ENCODE measurements around the gene E2F3.

The E2F3 gene

DNA sequence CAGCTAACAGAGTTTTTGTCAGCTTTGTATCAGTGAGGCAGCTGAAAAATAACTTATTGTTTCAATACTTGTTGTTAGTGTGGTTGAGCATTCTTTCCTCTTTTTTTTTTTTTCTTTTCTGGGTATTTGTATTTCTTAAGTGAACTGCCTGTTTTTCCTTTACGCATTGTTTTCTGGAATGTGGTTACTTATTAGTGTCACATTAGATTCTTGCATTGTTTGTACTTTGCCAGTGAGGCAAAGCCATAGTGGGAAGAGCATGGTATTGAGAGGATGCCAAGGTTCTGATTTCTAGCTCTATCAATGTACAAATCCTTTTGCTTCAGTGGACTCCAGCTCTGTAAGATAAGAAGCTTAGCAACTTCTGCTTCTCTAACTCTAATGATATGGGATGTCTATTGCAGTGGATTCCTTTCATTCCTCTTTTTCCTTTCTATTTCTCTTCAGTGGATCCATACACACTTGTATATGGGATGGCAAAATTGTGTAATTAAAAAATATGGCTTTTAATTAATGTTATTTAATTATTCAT, 136.5 kb downstream of the E2F3 start:
- DNase-seq = no peak

DNA sequence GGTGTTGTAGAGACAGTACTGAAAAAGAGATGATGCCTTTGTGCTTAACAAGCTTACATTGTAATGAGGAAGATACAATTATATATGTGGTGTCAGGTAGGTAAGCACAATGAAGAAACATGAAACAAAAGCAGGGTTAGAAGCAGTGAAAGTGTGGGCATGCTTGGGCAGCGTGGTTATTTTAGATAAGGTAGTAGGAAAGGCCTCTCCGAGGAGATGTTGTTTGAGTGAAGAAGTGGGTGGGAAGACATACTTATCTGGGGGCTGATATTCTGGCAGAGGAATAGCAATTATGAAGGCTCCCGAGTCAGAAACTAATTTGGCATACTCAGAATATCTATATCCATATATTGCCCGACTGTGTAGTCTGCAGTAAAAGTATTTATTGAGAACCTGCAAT, 137.2 kb downstream of the E2F3 start:
- no peak for DNase-seq

DNA sequence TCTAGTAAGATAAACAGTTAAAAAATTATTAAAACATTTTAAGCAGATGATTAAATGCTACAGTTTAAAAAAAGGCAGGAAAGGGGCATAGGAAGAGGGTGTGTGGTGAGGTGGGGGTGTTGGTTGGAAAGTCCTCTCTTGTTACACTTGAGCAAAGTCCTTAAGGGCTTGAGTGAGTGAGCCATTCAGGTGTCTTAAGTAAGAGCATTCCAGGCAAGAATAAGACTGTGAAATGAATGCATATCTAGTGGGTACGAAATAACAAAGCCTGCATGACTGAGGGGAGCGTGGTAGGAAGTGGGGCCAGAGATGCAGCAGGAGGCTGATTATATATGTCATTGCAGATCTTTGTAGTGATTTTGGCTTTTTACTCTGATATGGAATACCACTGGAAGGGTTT, 137.7 kb downstream of the E2F3 start:
- no peak for DNase-seq

DNA sequence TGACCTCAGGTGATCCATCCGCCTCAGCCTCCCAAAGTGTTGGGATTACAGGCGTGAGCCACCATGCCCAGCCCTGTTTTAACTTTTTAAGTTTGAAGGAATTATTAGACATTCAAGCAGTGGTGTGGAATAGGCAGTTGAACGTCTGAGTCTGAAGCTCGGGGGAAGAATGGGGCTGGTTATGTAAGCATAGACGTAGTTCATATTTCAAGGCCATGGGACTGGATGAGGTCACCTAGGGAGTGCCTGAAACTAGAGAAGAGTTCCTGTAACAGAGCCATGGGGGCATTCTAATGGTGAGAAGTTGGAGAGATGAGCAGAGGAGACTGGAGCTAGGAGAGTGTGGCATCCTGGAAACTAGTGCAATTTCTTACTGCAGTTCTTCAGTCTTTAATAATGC, 139.0 kb downstream of the E2F3 start:
- no peak for DNase-seq

DNA sequence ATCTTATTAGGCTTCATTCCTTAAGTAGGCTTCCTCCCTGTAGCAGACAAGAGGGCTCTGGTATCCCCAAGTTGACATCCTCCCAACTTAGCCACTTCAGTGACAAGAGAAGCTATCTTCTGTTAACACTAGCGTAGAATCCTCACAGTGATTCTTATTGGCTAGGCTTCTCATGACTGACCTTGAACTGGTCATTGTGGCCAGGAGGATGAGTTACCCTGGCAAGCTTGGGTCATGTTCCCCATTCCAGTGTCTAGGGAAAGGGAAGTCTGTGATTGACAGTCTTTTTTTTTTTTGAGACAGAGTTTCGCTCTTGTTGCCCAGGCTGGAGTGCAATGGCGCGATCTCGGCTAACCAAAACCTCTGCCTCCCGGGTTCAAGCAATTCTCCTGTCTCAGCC, 139.7 kb downstream of the E2F3 start:
- DNase-seq = no peak

DNA sequence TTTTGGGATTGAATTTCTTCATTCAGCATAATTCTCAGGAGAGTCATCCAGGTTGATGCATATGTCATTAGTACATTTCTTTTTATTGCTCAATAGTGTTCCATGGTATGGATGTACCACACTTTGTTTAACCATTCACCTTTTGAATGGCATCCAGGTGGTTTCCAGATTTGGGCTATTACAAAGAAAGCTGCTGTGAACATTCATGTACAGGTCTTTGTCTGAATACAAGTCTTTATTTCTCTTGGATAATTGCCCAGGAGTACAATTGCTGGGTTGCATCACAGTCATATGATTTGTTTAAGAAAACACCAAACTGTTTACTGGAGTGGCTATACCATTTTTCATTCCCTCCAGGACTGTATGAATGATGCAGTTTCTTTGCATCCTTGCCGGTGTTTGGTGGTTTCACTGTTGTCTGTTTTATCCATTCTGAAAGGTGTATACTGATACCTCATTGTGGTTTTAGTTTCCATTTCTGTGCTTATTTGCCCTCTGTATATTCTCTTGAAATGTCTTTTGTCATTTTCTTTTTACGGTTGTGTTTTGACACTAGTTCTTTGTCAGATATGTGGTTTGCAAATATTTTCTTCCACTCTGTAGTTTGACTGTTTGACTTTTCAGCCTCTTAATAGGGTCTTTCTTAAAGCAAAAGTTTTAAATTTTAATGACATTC, 141.4 kb downstream of the E2F3 start:
- no peak for DNase-seq

All from CD4-positive, alpha-beta T cell treated with Interleukin-1 beta for 1 hour (primary cell).